ENCODE results near the gene NRIP1.

GRCh38 chr21:15071009-15071408, 6.2 kb upstream of the NRIP1 start:
- TF ChIP-seq ZKSCAN3 (CRISPR knock-in tag; IDR thresholded peaks at IDR 0.05) (no peak), ZNF143 (CRISPR knock-in tag; IDR thresholded peaks at IDR 0.05) (no peak), ZNF436 (CRISPR knock-in tag; IDR thresholded peaks at IDR 0.05) (no peak), USF2 (CRISPR knock-in tag; IDR thresholded peaks at IDR 0.05) (no peak), ELF1 (tag; IDR thresholded peaks at IDR 0.05) (no peak), JUND (IDR thresholded peaks at IDR 0.05; ENCODE audit: borderline replicate concordance, low read depth, low read length) (no peak), JUND (tag; IDR thresholded peaks at IDR 0.05; ENCODE audit: borderline replicate concordance, low read depth, low read length) (no peak), ZNF184 (CRISPR knock-in tag; IDR thresholded peaks at IDR 0.05) (no peak), GATAD2A (IDR thresholded peaks at IDR 0.05) (no peak), POLR2A (conservative IDR thresholded peaks at IDR 0.05) (no peak), USF1 (CRISPR knock-in tag; IDR thresholded peaks at IDR 0.05) (no peak), POLR2AphosphoS5 (IDR thresholded peaks at IDR 0.05; ENCODE audit: control insufficient read depth, insufficient read depth, low read depth, low read length) (no peak), CTCF (IDR thresholded peaks at IDR 0.05 in 2 of 3, conservative IDR thresholded peaks at IDR 0.05 in 1 of 3; ENCODE audit: insufficient read depth in 2 of 3, low read depth in 1 of 3, low read length in 3 of 3) (no peak), ZFP91 (CRISPR knock-in tag; IDR thresholded peaks at IDR 0.05) (no peak)

Data from K562 (cell line).